Mesendoderm (in vitro differentiated cells): ENCODE results near the gene PDE9A.

Experiments
- DNase-seq: peaks from one replicate; pipeline ENCODE4 v3.0.0; 2013
- H2AK5ac ChIP-seq: 2 replicates; pipeline ENCODE4 v1.6.1; 2013; ENCODE audit warnings: low read length, inconsistent platforms
- H2BK120ac ChIP-seq: 2 replicates; pipeline ENCODE4 v1.6.1; 2013; ENCODE audit warnings: low read depth, mild to moderate bottlenecking, low read length, moderate library complexity, mixed read lengths
- H2BK15ac ChIP-seq: replicated peaks from 2 replicates; pipeline ENCODE4 v1.6.1; 2013; ENCODE audit warnings: low read depth, mild to moderate bottlenecking, moderate library complexity
- H2BK5ac ChIP-seq: 2 replicates; pipeline ENCODE4 v1.6.1; 2013; ENCODE audit warnings: low read length, inconsistent platforms
- H3K18ac ChIP-seq: 2 replicates; pipeline ENCODE4 v1.6.1; 2013; ENCODE audit warnings: mild to moderate bottlenecking, low read length, mixed read lengths
- H3K23ac ChIP-seq: one replicate; pipeline ENCODE4 v1.6.1; 2013; ENCODE audit warnings: low read length
- H3K27ac ChIP-seq: 2 replicates; pipeline ENCODE4 v1.5.1; 2013; ENCODE audit warnings: low read depth, mild to moderate bottlenecking, inconsistent platforms, low read length, moderate library complexity
- H3K27me3 ChIP-seq: 2 replicates; pipeline ENCODE4 v1.6.1; 2013; ENCODE audit warnings: low read length, control low read depth, mild to moderate bottlenecking, inconsistent platforms; ENCODE audit not compliant: insufficient read depth, poor library complexity
- H3K36me3 ChIP-seq: 2 replicates; pipeline ENCODE4 v1.6.1; 2013; ENCODE audit warnings: low read length, inconsistent platforms; ENCODE audit not compliant: control insufficient read depth, insufficient read depth
- H3K4ac ChIP-seq: one replicate; pipeline ENCODE4 v1.6.1; 2013; ENCODE audit warnings: low read depth, mild to moderate bottlenecking, low read length, moderate library complexity
- H3K4me1 ChIP-seq: 2 replicates; pipeline ENCODE4 v1.6.1; 2013; ENCODE audit warnings: low read depth, low read length, inconsistent platforms; ENCODE audit not compliant: control insufficient read depth
- H3K4me2 ChIP-seq: 2 replicates; pipeline ENCODE4 v1.6.1; 2013; ENCODE audit warnings: low read length
- H3K4me3 ChIP-seq: 2 replicates; pipeline ENCODE4 v1.5.1; 2013; ENCODE audit warnings: mild to moderate bottlenecking, low read length
- H3K56ac ChIP-seq: one replicate; pipeline ENCODE4 v1.6.1; 2013; ENCODE audit warnings: low read length
- H3K79me1 ChIP-seq: 2 replicates; pipeline ENCODE4 v1.6.1; 2013; ENCODE audit warnings: low read length, inconsistent platforms
- H3K79me2 ChIP-seq: 2 replicates; pipeline ENCODE4 v1.6.1; 2013; ENCODE audit warnings: mild to moderate bottlenecking, low read length; ENCODE audit not compliant: control insufficient read depth, insufficient read depth
- H3K9ac ChIP-seq: 2 replicates; pipeline ENCODE4 v1.6.1; 2013; ENCODE audit warnings: low read length, inconsistent platforms
- H4K5ac ChIP-seq: one replicate; pipeline ENCODE4 v1.6.1; 2013; ENCODE audit warnings: low read length
- H4K8ac ChIP-seq: one replicate; pipeline ENCODE4 v1.6.1; 2013; ENCODE audit warnings: low read depth, mild to moderate bottlenecking, control low read depth, low read length, moderate library complexity
- WGBS: extraction: QIAGEN DNeasy Blood & Tissue Kit; methylation state at CpG from one replicate; pipeline ENCODE4 v1.1.7; 2013; ENCODE audit warnings: low lambda C conversion rate, missing lambda C conversion rate; ENCODE audit not compliant: insufficient coverage; ENCODE audit errors: extremely low coverage; 5-methylcytosine and 5-hydroxymethylcytosine counted together

PDE9A gene

DNA sequence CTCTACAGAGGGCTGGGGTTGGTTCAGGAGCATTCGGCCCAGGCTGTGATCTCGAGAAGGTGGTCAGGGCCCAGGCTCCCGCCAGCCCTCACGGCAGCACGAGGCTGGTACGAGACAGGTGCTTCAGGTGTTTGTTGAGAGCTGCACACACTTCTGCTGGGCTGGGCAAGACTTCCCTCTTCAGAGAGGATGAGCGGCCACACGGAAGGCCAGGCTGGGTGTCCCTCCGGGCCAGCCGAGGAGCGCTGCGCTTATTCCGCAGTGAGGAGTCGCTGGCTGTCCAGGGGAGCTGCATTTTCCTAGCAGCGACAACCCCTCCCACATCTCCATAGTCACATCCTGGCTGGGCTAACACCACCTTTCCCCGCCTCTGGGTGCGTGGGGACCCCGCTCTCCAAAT is 50.5 kb downstream of the PDE9A start:
- no peaks in the 10 kb centered on the region for H3K79me1 ChIP-seq
- no peaks in the 10 kb centered on the region for H3K27me3 ChIP-seq
- no peak overlapping the region for H2AK5ac ChIP-seq
- H3K18ac ChIP-seq: no peak overlapping the region
- H3K36me3 ChIP-seq: no peaks in the 10 kb centered on the region
- H2BK120ac ChIP-seq: no peak overlapping the region
- no peak overlapping the region for H2BK15ac ChIP-seq
- no peak overlapping the region for H3K4ac ChIP-seq
- DNase-seq: no peak
- no peak overlapping the region for H4K5ac ChIP-seq
- H3K4me1 ChIP-seq: no peaks in the 10 kb centered on the region
- no peak overlapping the region for H3K4me3 ChIP-seq
- no peaks in the 10 kb centered on the region for H3K79me2 ChIP-seq
- H3K27ac ChIP-seq: no peak overlapping the region
- H2BK5ac ChIP-seq: no peak overlapping the region
- WGBS: no CpG with 5 or more reads among the region's 18 CpGs
- H3K56ac ChIP-seq: no peak overlapping the region
- no peak overlapping the region for H3K23ac ChIP-seq
- no peak overlapping the region for H4K8ac ChIP-seq
- no peak overlapping the region for H3K9ac ChIP-seq
- H3K4me2 ChIP-seq: no peak overlapping the region

DNA sequence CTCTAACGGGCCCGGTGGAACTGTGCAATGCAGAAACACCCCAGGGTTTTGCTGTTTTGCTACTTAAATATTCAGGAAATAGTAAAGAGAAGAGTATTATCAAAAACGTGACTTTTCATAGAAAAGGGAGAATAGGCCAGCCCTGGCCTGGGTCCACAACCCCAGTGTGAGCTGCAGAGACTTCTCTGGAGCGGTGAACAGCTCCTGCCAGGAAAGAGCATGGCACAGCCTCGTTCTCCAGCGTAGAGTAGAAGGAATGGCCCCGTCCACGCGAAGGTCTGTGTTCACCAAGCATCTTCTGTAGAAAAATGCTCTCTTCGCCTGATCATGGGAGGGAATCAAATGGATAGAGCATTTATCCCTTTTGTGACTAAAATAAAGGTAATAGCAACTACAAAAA is 51.4 kb downstream of the PDE9A start:
- Histone ChIP-seq H3K23ac (no peak overlapping the region), H2AK5ac (no peak overlapping the region), H2BK120ac (no peak overlapping the region), H4K8ac (no peak overlapping the region), H3K4me2 (no peak overlapping the region), H3K4me1 (no peaks in the 10 kb centered on the region), H2BK15ac (no peak overlapping the region), H3K56ac (no peak overlapping the region), H3K79me1 (no peaks in the 10 kb centered on the region), H3K27me3 (no peaks in the 10 kb centered on the region), H3K4me3 (no peak overlapping the region), H4K5ac (no peak overlapping the region), H2BK5ac (no peak overlapping the region), H3K79me2 (no peaks in the 10 kb centered on the region), H3K36me3 (no peaks in the 10 kb centered on the region), H3K9ac (no peak overlapping the region), H3K4ac (no peak overlapping the region), H3K18ac (no peak overlapping the region), H3K27ac (no peak overlapping the region)
- no CpG with 5 or more reads among the region's 10 CpGs for WGBS
- no peak for DNase-seq

DNA sequence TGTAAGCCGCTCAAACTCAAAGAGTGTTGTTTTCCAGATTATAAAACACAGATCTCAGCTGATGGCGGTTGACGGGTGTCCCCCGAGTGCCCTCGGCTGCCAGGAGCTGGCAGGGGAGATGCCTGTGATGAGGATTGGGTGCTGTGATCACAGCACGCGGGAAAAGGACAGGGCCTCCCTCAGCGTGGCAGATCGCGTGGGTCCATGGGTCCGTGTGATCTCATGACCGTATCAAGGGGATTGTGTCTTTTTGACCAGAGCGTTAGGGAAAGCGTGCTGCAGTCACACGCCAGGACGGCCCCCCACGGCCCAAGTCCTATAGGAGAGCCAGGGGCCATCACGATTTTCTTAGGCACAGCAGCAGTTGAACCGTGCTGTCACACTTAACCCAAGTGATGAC is 51.9 kb downstream of the PDE9A start:
- no peak overlapping the region for H3K56ac ChIP-seq
- no peak overlapping the region for H2BK120ac ChIP-seq
- H3K9ac ChIP-seq: no peak overlapping the region
- no peaks in the 10 kb centered on the region for H3K27me3 ChIP-seq
- H4K5ac ChIP-seq: no peak overlapping the region
- H2BK5ac ChIP-seq: no peak overlapping the region
- H3K79me1 ChIP-seq: no peaks in the 10 kb centered on the region
- H3K18ac ChIP-seq: no peak overlapping the region
- no peaks in the 10 kb centered on the region for H3K4me1 ChIP-seq
- H3K4ac ChIP-seq: no peak overlapping the region
- no peaks in the 10 kb centered on the region for H3K79me2 ChIP-seq
- H2AK5ac ChIP-seq: no peak overlapping the region
- H3K4me2 ChIP-seq: no peak overlapping the region
- H3K27ac ChIP-seq: no peak overlapping the region
- no peak overlapping the region for H4K8ac ChIP-seq
- no peak overlapping the region for H3K4me3 ChIP-seq
- no peaks in the 10 kb centered on the region for H3K36me3 ChIP-seq
- DNase-seq: no peak
- no peak overlapping the region for H2BK15ac ChIP-seq
- no peak overlapping the region for H3K23ac ChIP-seq
- no CpG with 5 or more reads among the region's 19 CpGs for WGBS

DNA sequence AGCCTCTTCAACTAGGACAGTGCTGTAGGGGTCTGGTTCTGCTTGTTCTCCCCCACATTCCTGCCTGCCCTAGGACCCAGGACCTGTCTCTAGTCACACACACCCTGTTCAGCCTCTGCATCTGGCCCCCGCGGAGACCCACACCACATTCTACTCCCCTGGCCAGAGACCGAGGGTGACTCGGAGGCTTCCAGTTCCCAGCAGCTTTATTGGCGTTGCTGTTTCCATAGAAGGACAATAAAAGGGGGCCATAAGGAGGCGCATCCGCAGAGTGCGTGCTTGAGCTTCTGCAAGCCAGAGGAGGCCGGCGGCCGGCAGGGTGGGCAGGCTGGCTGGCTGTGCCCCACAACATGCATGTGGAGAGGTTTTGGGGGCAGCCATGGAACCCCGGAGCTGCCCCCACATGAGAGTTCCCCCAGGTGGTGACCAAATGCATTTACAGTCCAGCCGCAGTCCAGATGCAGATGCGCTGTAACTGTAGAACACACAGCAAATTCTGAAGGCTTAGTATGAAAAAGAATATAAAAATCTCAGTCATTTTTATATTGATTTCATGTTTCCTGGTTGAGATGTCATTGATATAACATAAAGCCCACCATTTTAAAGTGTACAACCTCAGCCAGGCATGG is 52.4 kb downstream of the PDE9A start:
- H3K27me3 ChIP-seq: no peaks in the 10 kb centered on the region
- no peaks in the 10 kb centered on the region for H3K36me3 ChIP-seq
- no peak overlapping the region for H4K5ac ChIP-seq
- no peak overlapping the region for H3K4ac ChIP-seq
- H3K4me3 ChIP-seq: no peak overlapping the region
- no peak overlapping the region for H3K56ac ChIP-seq
- H3K4me1 ChIP-seq: no peaks in the 10 kb centered on the region
- WGBS: no CpG with 5 or more reads among the region's 14 CpGs
- H2BK15ac ChIP-seq: no peak overlapping the region
- H3K4me2 ChIP-seq: no peak overlapping the region
- H3K9ac ChIP-seq: no peak overlapping the region
- H2AK5ac ChIP-seq: no peak overlapping the region
- no peak overlapping the region for H2BK5ac ChIP-seq
- H4K8ac ChIP-seq: no peak overlapping the region
- no peak for DNase-seq
- H2BK120ac ChIP-seq: no peak overlapping the region
- H3K23ac ChIP-seq: no peak overlapping the region
- H3K79me1 ChIP-seq: no peaks in the 10 kb centered on the region
- H3K27ac ChIP-seq: no peak overlapping the region
- no peaks in the 10 kb centered on the region for H3K79me2 ChIP-seq
- no peak overlapping the region for H3K18ac ChIP-seq

DNA sequence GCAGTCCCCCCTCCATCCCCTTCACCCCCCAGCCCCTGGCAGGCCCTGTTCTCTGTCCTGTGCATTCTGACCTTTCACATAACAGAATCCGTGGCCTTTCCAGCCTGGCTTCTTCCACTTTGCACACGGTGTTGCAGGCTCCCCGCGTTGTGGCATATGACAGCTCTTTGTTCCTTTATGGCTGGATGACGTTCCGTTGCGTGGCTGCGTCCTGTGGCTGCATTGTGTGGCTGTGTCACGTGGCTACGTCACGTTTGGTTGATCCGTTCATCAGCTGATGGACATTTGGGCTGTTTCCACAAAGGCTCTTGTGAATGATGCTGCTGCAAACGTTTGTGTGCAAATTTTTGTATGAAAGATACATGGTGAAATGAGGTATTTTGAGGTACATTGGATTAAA is 53.3 kb downstream of the PDE9A start:
- Histone ChIP-seq H3K23ac (no peak overlapping the region), H3K79me2 (no peaks in the 10 kb centered on the region), H3K56ac (no peak overlapping the region), H3K4me2 (no peak overlapping the region), H3K4me3 (no peak overlapping the region), H2BK15ac (no peak overlapping the region), H4K8ac (no peak overlapping the region), H3K4me1 (no peaks in the 10 kb centered on the region), H3K27me3 (no peaks in the 10 kb centered on the region), H2AK5ac (no peak overlapping the region), H3K9ac (no peak overlapping the region), H4K5ac (no peak overlapping the region), H3K4ac (no peak overlapping the region), H3K27ac (no peak overlapping the region), H3K18ac (no peak overlapping the region), H2BK5ac (no peak overlapping the region), H3K79me1 (no peaks in the 10 kb centered on the region), H3K36me3 (no peaks in the 10 kb centered on the region), H2BK120ac (no peak overlapping the region)
- no CpG with 5 or more reads among the region's 13 CpGs for WGBS
- DNase-seq: no peak

DNA sequence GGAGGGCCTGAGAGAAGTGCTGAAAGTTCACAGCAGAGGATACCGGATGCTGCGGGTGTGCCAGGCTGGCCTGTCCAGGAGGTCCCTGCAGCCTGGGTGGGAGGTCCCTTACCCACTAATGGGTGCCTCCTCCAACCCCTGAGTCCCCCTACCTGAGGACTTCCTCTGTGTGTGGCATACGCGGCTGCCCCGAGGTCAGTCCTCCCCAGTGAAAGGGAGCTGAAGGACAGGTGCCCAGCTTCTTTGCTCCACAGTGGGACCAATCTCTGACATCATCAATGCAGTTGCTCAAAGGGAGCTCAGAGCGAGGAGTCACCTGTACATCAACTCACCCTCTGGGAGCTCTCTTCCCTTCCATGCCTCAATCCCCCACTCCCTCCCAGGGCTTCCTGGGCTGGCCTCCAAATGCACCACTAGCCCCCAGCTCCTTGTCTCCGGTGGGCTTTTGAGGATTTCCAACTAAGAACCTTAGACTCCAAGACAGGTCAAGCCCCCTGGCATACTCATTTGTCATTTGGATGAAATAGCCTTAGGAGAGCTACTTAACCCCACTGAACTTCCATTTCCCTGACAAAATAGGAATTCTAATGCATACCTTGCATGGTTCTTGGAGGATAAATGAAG is 53.9 kb downstream of the PDE9A start:
- Histone ChIP-seq H4K8ac (no peak overlapping the region), H2BK5ac (no peak overlapping the region), H3K18ac (no peak overlapping the region), H3K79me2 (no peaks in the 10 kb centered on the region), H3K4me1 (no peaks in the 10 kb centered on the region), H3K4me2 (no peak overlapping the region), H2AK5ac (no peak overlapping the region), H3K27ac (no peak overlapping the region), H3K9ac (no peak overlapping the region), H3K79me1 (no peaks in the 10 kb centered on the region), H3K4ac (no peak overlapping the region), H2BK120ac (no peak overlapping the region), H2BK15ac (no peak overlapping the region), H3K27me3 (no peaks in the 10 kb centered on the region), H4K5ac (no peak overlapping the region), H3K4me3 (no peak overlapping the region), H3K23ac (no peak overlapping the region), H3K36me3 (no peaks in the 10 kb centered on the region), H3K56ac (no peak overlapping the region)
- no peak for DNase-seq
- WGBS: no CpG with 5 or more reads among the region's 7 CpGs
